ENCODE measurements around the gene DNAAF3. TPM values are rescaled to one million over a fixed set of nuclear protein-coding genes. Genes with fewer than 3 reads are reported as not detected.

DNAAF3 gene
- total RNA-seq, 1 experiment from 2014 or later = 52.8 TPM

GRCh38 chr19:55193481-55193880 lies 27.1 kb upstream of the DNAAF3 start:
- Histone ChIP-seq H3K4me2 (ENCODE audit: low read length) (no peak overlapping the region), H3K4me1 (ENCODE audit: control insufficient read depth in 1 of 2, insufficient read depth in 2 of 2, low read length in 2 of 2) (peaks cover 7 to 17% of the 10 kb centered on the region in 2 experiments), H3K4me3 (replicated peaks in 1 of 2; ENCODE audit: low read depth in 1 of 2, low read length in 2 of 2) (no peak overlapping the region), H3K9me3 (ENCODE audit: control insufficient read depth in 1 of 2, insufficient read depth in 1 of 2, low read depth in 1 of 2, low read length in 2 of 2) (no peaks in the 10 kb centered on the region), H3K27ac (ENCODE audit: low read depth, low read length) (no peak overlapping the region), H4K20me1 (ENCODE audit: insufficient read depth) (no peaks in the 10 kb centered on the region), H3K9ac (ENCODE audit: low read length) (no peak overlapping the region), H3K36me3 (ENCODE audit: control insufficient read depth in 1 of 2, insufficient read depth in 2 of 2, low read length in 2 of 2) (no peaks in the 10 kb centered on the region), H3K9me2 (ENCODE audit: insufficient read depth) (no peaks in the 10 kb centered on the region), H3K27me3 (ENCODE audit: insufficient read depth, low read length) (no peaks in the 10 kb centered on the region), H3K79me2 (ENCODE audit: insufficient read depth, low read length) (peaks cover 4% of the 10 kb centered on the region; the same call in 1 of the 2 replicates), H2AFZ (ENCODE audit: low read depth, low read length, poor library complexity, severe bottlenecking) (no peak overlapping the region)
- no TSS peak for BruUV-seq (replicated peaks)
- CTCF ChIA-PET = no interaction called here
- ATAC-seq (no peak), DNase-seq (ENCODE audit: low read depth, low spot score) (no peak)
- RAD21 ChIA-PET (ENCODE audit: low non-redundant PET in 1 of 2, low total read pairs in 2 of 2, uncharacterized antibody in 2 of 2, unreplicated experiment in 2 of 2) = no interaction called here
- no peak for TF ChIP-seq REST (IDR thresholded peaks at IDR 0.05; ENCODE audit: low read depth)
- TF ChIP-seq ZBTB33 (IDR thresholded peaks at IDR 0.05; ENCODE audit: extremely low read depth, insufficient replicate concordance, low read length) = no peak
- no peak for TF ChIP-seq TCF7L2 (IDR thresholded peaks at IDR 0.05; ENCODE audit: borderline replicate concordance, extremely low read depth, insufficient read depth, insufficient read length)
- TF ChIP-seq RAD21 (IDR thresholded peaks at IDR 0.05; ENCODE audit: low read depth) = no peak
- no peak for TF ChIP-seq SIN3A (IDR thresholded peaks at IDR 0.05; ENCODE audit: low read depth)
- TF ChIP-seq ELF1 (IDR thresholded peaks at IDR 0.05; ENCODE audit: borderline replicate concordance, low read depth) = no peak
- intact Hi-C loops (cut with micrococcal nuclease) = no loop called here
- POLR2A ChIA-PET = no interaction called here

Data from HCT116 (cell line).